LNCaP clone FGC (cell line): ENCODE data around the gene NFIB.

Experiments
- DNase-seq: peaks from one replicate; pipeline ENCODE4 v3.0.0-alpha.2; 2011; ENCODE audit warnings: low read depth
- H3K4me3 ChIP-seq: 2 replicates; pipeline ENCODE4 v1.5.1; 2011; ENCODE audit warnings: mild to moderate bottlenecking, low read depth, low read length, control low read depth
- CTCF ChIP-seq: IDR thresholded peaks from 2 replicates; pipeline ENCODE4 v1.5.1; 2012; ENCODE audit warnings: mild to moderate bottlenecking; ENCODE audit not compliant: control insufficient read depth, insufficient read depth; ENCODE audit errors: extremely low read depth

Gene NFIB

DNA sequence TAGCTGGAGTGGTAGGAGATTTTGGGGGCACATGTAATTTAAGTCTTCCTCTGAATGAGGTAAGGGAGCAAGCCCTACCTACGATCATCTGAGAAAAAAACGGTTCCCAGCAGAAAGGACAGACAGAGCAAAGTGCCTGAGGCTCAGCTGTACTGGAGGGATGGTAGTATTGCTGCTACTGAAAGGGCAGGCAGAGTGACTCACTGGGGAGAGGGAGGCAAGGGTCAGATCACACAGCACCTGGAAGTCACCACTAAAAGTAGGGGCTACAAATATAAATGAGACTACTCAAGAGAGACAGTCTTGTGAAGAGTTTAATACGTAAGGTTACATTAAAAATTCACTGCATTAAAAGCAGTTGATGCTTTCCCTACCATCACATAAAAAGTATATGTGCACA, 75.9 kb downstream of the NFIB start:
- TF ChIP-seq CTCF: no peak
- H3K4me3 ChIP-seq: no peak overlapping the region
- no peak for DNase-seq

- H3K4me3 ChIP-seq: no peak overlapping the region
- no peak for TF ChIP-seq CTCF
- DNase-seq: no peak
These were observed 77.3 kb downstream of the NFIB start for GRCh38 chr9:14236591-14236990.

GRCh38 chr9:14232111-14232510, 81.8 kb downstream of the NFIB start:
- no peak overlapping the region for H3K4me3 ChIP-seq
- no peak for DNase-seq
- TF ChIP-seq CTCF: no peak

DNA sequence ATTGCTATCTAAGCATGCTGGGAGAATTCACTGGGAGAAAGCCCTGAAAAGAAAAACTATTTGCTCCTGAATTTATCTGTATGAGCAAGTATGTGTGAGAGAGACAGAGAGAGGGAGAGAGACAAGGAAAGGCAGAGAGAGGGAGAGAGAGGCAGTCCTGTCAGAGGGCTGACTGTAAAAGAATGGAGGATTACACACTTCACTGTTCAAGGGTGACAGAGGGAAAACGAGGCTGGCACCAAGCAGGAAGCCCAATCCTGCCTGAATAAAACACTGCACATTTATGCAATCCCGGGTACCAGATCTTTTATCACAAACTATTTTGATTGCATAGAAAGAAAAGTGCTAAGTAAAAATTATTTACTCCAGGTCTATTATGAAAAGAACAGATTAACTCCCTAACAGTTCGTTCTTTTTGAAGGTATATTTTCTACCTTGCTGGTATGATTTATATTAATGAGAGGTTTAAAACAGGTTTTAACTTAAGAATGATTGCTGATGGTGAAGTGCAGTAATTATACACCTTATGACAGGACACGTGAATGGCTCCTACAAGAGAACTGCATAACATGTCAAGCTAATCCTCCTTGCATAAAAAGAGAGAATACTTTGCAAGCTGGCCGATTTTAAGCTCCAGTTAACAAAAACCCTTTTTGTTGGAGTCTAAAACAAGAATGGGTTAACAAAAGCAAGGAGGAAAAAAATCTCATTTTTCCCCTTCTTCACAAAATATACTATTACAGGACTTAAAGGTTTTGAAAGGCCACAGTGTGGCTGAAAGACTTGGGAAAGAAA, 82.5 kb downstream of the NFIB start:
- no peak for DNase-seq
- H3K4me3 ChIP-seq: no peak overlapping the region
- no peak for TF ChIP-seq CTCF

DNA sequence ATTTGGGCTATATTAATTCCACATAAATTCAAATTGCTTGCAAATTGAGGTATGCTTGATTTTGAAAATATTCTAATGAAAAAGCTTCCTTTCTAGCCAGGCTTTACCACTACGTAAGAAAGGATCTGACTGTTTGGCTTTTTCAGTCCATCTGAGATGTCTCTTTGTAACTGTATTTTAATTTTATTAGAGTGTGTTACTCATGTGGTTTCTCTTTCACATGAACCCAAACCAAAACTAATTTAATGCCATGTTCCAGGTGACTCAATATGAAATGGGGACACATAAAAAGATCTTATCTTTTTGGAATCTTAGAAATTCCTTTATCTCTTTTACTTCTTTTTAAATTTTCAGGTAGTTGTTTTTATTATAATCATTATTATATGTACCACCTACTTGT, 85.3 kb downstream of the NFIB start:
- no peak for DNase-seq
- no peak for TF ChIP-seq CTCF
- H3K4me3 ChIP-seq: no peak overlapping the region

DNA sequence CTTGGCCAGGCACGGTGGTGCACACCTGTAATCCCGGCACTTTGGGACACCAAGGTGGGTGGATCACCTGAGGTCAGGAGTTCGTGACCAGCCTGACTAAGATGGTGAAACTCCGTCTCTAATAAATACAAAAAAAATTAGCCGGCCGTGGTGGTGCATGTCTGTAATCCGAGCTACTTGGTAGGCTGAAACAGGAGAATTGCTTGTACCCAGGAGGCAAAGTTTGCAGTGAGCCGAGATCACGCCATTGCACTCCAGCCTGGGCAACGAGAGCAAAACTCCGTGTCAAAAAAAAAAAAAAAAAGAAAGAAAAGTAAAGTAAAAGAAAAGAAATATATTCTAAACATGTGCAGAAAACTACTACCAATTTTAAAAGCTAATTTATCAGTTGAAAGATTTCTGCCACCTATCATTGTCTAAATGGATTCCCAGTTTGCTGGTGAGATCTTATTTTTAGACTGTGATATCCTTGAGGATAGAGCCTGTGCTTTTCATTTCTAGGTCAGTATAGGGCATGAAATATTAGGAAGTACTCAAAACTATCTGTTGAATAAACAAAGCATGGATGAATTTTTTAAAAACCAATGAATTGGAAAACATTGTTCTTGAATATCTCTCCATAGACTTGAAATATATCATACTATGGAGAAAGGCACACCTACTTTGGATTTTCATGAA, 86.9 kb downstream of the NFIB start:
- DNase-seq: no peak
- no peak for TF ChIP-seq CTCF
- H3K4me3 ChIP-seq: no peak overlapping the region
